HG02981 (cell line): Measurements from ENCODE around the gene LIN7B.
"Not testable (repeated sequence)": the region's sequence is repeated elsewhere in the genome, so short reads cannot be mapped to it uniquely, and the experiment has no call there.

ENCODE experiments used
- ATAC-seq: cut with Tn5 transposase; IDR thresholded peaks from one replicate; pipeline ENCODE4 v1.9.1; 2021; ENCODE audit warnings: mild to moderate bottlenecking, moderate library complexity; ENCODE audit not compliant: unreplicated experiment

The LIN7B gene

GRCh38 chr19:49141352-49141751 is 27.2 kb downstream of the LIN7B start:
- ATAC-seq: no peak

GRCh38 chr19:49142866-49143335 is 28.7 kb downstream of the LIN7B start:
- ATAC-seq: peak; percentile 60

- no peak for ATAC-seq
These were observed 31.6 kb downstream of the LIN7B start for GRCh38 chr19:49145573-49146407.

GRCh38 chr19:49146408-49146770 is 32.2 kb downstream of the LIN7B start:
- not testable (repeated sequence) for ATAC-seq

GRCh38 chr19:49148044-49148682 is 34.0 kb downstream of the LIN7B start:
- ATAC-seq: no peak

GRCh38 chr19:49148784-49149651 is 34.8 kb downstream of the LIN7B start:
- ATAC-seq: no peak

- ATAC-seq: no peak
These were observed 35.5 kb downstream of the LIN7B start for GRCh38 chr19:49149652-49150105.

GRCh38 chr19:49150106-49150943 is 36.2 kb downstream of the LIN7B start:
- no peak for ATAC-seq

- ATAC-seq: no peak
These were observed 36.7 kb downstream of the LIN7B start for GRCh38 chr19:49150944-49151243.

- no peak for ATAC-seq
These were observed 37.3 kb downstream of the LIN7B start for GRCh38 chr19:49151267-49152118.

GRCh38 chr19:49152119-49152550 is 38.0 kb downstream of the LIN7B start:
- ATAC-seq: no peak

GRCh38 chr19:49153167-49153809 is 39.1 kb downstream of the LIN7B start:
- ATAC-seq: no peak

- no peak for ATAC-seq
These were observed 40.1 kb downstream of the LIN7B start for GRCh38 chr19:49154279-49154678.

- no peak for ATAC-seq
These were observed 41.0 kb downstream of the LIN7B start, which contains the start of gene HRC for GRCh38 chr19:49155005-49155819. Gene HRC, minus strand, starts transcription at chr19:49155396. Its CDS starts 159 bp downstream, at chr19:49155237.

GRCh38 chr19:49155820-49156346 is 41.7 kb downstream of the LIN7B start:
- ATAC-seq: no peak

GRCh38 chr19:49157445-49158224 is 43.5 kb downstream of the LIN7B start, which contains the start of gene TRPM4:
Gene TRPM4, plus strand, starts transcription at chr19:49157792. Its CDS starts 75 bp downstream, at chr19:49157867.
- no peak for ATAC-seq
